ENCODE measurements around the gene MGP.
A peak's percentile ranks its signal among the peaks of the same experiment; 100 is the strongest.

MGP gene

GRCh38 chr12:14854586-14855183 is 31.0 kb downstream of the MGP start:
- DNase-seq, result no peak

- no peak for DNase-seq
Observed at GRCh38 chr12:14853961-14854360, 31.7 kb downstream of the MGP start.

GRCh38 chr12:14852880-14853279 is 32.8 kb downstream of the MGP start:
- DNase-seq, result no peak

- no peak for DNase-seq
Observed at GRCh38 chr12:14850929-14851663, 34.6 kb downstream of the MGP start.

GRCh38 chr12:14849661-14850060 is 36.0 kb downstream of the MGP start:
- DNase-seq, result no peak

- DNase-seq, result no peak
Observed at GRCh38 chr12:14846876-14847580, 38.6 kb downstream of the MGP start.

- DNase-seq, result no peak
Observed at GRCh38 chr12:14846042-14846587, 39.5 kb downstream of the MGP start.

- DNase-seq, result peak; percentile 58
Observed at GRCh38 chr12:14845350-14845750, 40.3 kb downstream of the MGP start.

GRCh38 chr12:14844401-14844800 is 41.3 kb downstream of the MGP start:
- no peak for DNase-seq

- no peak for DNase-seq
Observed at GRCh38 chr12:14843425-14843887, 42.2 kb downstream of the MGP start, which contains the start of gene ART4. TSS of gene ART4 (minus strand) at chr12:14843526. CDS start at chr12:14843113, 413 bp downstream.

GRCh38 chr12:14842315-14842714 is 43.3 kb downstream of the MGP start:
- DNase-seq, result no peak

- no peak for DNase-seq
Observed at GRCh38 chr12:14841761-14842160, 43.9 kb downstream of the MGP start.

GRCh38 chr12:14840616-14841015 is 45.0 kb downstream of the MGP start:
- no peak for DNase-seq

- no peak for DNase-seq
Observed at GRCh38 chr12:14839262-14839661, 46.4 kb downstream of the MGP start.

GRCh38 chr12:14836336-14837210 is 49.1 kb downstream of the MGP start:
- no peak for DNase-seq

- no peak for DNase-seq
Observed at GRCh38 chr12:14834509-14834908, 51.1 kb downstream of the MGP start.

GRCh38 chr12:14833952-14834351 is 51.7 kb downstream of the MGP start:
- no peak for DNase-seq

- DNase-seq, result no peak
Observed at GRCh38 chr12:14833336-14833735, 52.3 kb downstream of the MGP start.

All from stimulated activated CD4-positive, alpha-beta T cell treated with anti-CD3 and anti-CD28 coated beads, Interleukin-4, amount 100 ng/mL, for 24 hours (primary cell).